HG03159 (cell line): ENCODE measurements around the gene GORASP2.

Experiments
- ATAC-seq: cut with Tn5 transposase; IDR thresholded peaks from one replicate; pipeline ENCODE4 v1.9.1; 2021; ENCODE audit warnings: mild to moderate bottlenecking, moderate library complexity; ENCODE audit not compliant: unreplicated experiment

Gene GORASP2

GRCh38 chr2:170922634-170923494, 6.2 kb upstream of the GORASP2 start:
- no peak for ATAC-seq

DNA sequence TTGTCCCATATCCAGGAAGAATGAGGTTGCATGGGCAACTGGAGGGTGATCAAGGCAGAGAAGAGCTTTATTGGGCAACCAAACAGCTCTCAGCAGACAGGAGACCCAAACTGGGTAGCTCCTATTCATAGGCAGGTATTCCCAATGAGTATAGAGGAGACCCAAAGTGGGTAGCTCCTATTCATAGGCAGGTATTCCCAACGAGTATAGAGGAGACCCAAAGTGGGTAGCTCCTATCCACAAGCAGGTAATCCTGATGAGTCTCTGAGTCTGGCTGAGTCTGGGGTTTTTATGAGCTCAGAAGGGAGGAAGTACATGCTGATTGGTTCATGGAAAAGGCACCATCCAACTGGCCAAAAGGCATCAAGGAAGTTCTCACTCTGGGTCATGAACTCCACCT, 5.3 kb upstream of the GORASP2 start:
- ATAC-seq: no peak

- ATAC-seq: no peak
Measured at GRCh38 chr2:170924969-170925368, 4.1 kb upstream of the GORASP2 start.

- no peak for ATAC-seq
Measured at GRCh38 chr2:170925923-170926322, 3.1 kb upstream of the GORASP2 start.

GRCh38 chr2:170926743-170927297, 2.2 kb upstream of the GORASP2 start:
- ATAC-seq: no peak

GRCh38 chr2:170928036-170928823, 823 bp upstream of the GORASP2 start:
- ATAC-seq: no peak

DNA sequence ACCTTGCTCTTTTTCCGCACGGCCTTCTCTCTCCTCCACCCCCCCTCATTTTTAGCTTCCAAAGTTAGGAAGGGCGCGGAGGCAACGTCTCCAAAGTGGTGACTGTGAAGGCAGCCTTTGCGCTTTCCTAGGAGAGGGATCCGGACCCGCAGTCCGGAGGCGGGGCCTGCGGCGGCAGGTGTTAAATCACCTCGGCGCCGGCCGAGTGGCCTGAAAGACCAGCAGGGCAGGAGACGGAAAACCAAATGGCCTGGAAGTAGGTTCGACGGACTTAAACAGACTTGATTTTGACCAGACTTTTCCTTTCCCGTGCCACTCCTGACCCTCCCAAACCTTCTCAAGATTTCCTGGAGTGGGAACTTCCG, 615 bp downstream of the GORASP2 start:
- ATAC-seq: peak; percentile 9

- peak; percentile 39 for ATAC-seq
Measured at GRCh38 chr2:170930131-170930990, 1.3 kb downstream of the GORASP2 start.

DNA sequence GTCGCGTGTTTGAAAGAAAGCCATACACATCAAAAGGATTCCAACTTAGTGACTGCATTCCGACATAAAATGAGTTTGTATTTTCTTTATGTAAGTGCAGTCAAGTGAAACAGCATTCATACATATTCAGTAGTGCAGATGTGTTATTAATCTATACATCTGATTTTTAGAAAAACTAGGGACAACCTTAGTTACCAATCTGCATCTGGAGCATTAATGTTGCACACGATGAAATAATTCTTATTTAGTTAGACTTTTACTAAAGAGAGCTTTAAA, 1.9 kb downstream of the GORASP2 start:
- no peak for ATAC-seq

DNA sequence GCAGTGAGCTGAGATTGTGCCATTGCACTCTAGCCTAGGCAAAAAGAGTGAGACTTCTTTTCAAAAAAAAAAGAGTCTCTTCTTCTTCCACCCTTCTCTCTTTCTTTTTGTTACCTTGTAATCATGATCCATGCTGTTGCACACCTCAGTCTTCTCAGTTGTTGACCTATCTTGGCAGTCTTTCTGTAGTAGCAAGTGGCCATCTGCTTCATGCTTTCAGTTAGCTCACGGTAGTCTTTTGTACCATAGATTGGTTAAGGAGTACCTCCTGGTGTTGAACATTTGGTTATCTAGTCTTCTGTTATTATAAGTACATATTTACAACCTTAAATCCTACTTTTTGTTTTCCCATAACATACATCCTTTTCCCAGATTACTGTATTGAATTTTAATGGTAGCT, 3.1 kb downstream of the GORASP2 start:
- no peak for ATAC-seq

GRCh38 chr2:170932948-170933347, 3.9 kb downstream of the GORASP2 start:
- ATAC-seq: no peak

DNA sequence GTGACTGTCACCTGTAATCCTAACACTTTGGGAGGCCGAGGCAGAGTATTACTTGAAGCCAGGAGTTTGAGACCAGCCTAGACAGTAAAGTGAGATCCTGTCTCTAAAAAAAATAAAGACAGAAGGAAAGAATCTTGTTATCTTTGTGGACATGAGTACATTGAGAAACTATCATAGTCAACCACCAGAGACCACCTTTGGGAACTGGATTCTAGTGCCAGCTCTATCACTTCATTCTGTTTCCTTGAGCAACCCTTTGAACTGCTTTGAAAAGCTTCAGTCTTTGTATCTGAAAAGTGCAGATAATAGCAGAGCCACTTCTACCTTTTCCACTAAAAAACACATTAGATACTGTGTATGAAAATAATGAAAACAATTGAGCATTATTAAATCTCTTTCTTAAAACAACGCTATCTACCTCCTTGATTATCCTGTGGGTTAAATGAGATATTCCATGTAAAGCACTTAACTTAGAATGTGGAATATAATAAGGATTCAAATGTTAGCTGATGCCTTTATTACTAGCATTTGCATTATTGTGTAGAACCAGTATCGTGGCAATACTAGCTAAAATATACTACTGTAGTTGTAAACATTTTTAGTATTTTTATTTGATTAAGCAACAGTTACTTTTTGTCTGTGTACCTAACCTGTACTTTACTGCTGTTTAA, 8.8 kb downstream of the GORASP2 start:
- ATAC-seq: no peak

DNA sequence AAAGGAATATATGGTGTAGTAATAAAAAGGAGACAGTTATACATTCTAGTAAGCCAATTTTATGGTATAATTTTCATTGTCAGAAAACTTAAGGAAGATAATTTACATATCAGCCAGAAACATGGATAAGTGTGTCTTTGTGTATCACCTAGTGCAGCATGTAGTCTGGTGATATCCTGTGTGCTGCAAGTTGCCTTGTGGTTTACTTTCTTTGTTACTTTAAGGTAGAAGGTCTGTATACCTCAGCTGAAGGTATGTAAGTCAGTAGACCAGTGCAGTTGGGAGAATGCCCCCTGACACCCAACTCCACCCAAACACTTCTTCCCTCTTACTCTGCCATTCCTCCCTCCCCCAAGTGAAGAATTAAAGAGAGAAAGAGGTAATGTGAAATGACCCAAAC, 11.0 kb downstream of the GORASP2 start:
- ATAC-seq: no peak

DNA sequence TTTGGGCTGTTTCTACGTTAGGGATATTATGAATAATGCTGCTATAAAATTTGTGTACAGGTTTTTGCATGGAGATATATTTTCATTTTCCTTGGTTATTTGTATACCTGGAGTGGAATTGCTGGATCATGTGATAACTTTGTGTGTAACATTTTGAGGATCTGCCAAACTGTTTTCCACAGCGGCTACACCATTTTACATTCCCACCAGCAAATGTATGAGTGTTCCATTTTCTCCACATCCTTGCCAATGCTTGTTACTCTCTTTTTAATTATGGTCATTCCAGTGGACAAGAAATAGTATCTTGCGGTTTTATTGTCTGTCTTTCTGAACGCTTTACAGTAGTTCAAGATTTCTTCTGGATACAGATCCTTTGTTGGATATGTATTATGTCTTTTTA, 13.6 kb downstream of the GORASP2 start:
- ATAC-seq: no peak

GRCh38 chr2:170943041-170943440, 14.0 kb downstream of the GORASP2 start:
- ATAC-seq: no peak

DNA sequence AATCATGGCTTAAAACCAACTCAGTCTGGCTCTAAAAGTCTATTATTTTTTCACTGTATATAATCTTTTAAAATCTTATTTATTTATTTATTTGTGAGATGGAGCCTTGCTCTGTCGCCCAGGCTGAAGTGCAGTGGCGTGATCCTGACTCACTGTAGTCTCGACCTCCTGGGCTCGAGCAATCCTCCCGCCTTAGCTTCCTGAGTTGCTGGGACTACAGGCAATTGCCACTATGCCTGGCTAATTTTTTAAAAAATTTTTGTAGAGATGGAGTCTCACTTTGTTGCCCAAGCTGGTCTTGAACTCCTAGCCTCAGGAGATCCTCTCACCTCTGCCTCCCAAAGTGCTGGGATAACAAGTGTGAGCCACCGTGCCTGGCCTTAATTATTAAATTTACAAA, 14.5 kb downstream of the GORASP2 start:
- no peak for ATAC-seq

DNA sequence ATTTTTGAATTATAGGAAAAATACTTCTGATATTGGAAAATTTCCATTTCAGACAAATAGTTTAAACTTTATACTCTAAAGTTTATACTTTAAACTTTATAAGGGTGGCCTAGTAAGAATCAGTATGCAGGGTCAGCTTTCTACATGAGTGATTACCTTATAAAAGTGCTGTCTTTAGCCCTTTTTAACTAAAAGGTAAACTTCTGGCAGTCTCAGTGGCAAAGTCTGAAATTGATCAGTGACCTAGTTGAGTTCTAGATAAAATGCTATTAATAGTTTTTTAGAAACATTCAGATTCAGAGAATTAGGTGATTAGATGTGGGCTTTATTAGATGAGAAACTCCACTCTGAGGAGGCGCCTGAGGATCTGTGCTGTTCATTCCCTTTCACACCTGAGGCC, 15.5 kb downstream of the GORASP2 start:
- no peak for ATAC-seq

DNA sequence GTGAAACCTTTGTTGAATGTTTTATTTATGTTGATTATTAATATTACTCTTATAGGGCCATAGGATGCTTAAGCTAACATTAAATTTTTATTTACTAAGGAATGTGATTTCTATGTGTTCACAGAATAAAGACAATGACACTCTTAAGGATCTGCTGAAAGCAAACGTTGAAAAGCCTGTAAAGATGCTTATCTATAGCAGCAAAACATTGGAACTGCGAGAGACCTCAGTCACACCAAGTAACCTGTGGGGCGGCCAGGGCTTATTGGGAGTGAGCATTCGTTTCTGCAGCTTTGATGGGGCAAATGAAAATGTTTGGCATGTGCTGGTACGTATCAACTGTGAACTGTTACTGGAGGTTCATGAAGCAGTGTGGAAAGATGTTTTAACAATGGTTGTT, 20.4 kb downstream of the GORASP2 start:
- ATAC-seq: no peak

DNA sequence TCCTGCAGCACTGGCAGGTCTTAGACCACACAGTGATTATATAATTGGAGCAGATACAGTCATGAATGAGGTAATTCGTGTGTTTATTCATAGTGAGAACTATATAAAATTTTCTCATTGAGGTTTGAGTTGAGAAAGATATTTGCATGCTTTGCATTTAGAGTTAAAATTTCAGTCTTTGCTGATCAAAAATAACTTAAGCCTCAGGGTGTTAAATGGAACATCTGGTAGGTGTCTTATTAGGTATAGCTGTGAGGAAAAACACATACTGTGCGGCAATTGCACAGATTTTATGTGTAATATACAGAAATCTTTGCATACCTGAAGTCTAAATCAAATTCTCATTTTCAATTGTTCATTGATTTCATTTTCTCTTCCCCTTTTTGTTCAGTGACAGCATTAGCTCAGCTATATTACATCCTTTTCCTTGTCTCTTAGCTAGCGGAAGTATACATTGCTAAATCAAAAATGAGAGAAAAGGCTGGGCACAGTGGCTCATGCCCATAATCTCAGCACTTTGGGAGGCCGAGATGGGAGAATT, 21.2 kb downstream of the GORASP2 start:
- ATAC-seq: peak; percentile 82

GRCh38 chr2:170953941-170954340, 24.9 kb downstream of the GORASP2 start:
- ATAC-seq: no peak
